ENCODE data around the gene CDADC1. TPM values are rescaled to one million over a fixed set of nuclear protein-coding genes. Genes with fewer than 3 reads are reported as not detected.

Gene CDADC1
- polyA plus RNA-seq, 1 donor from 2014 or later = 11.6 TPM

- Histone ChIP-seq H3K9me3 (ENCODE audit: low read length) (no peaks in the 10 kb centered on the region), H3F3A (ENCODE audit: insufficient read depth, low read length, poor library complexity, severe bottlenecking) (no peaks in the 10 kb centered on the region), H3K4me2 (ENCODE audit: low read length) (no peak overlapping the region), H3K9me2 (ENCODE audit: insufficient read depth, low read length) (no peaks in the 10 kb centered on the region), H3K4me3 (ENCODE audit: low read length) (no peak overlapping the region), H3K27me3 (ENCODE audit: insufficient read depth, low read depth, low read length) (no peaks in the 10 kb centered on the region), H3K36me3 (ENCODE audit: insufficient read depth, low read length) (peaks cover 4% of the 10 kb centered on the region), H3K79me2 (replicated peaks; ENCODE audit: insufficient read depth, low read length) (no peaks in the 10 kb centered on the region), H3K9ac (ENCODE audit: low read length) (no peak overlapping the region), H4K20me1 (ENCODE audit: insufficient read depth) (no peaks in the 10 kb centered on the region), H3K27ac (ENCODE audit: low read length) (no peak overlapping the region), H2AFZ (ENCODE audit: low read depth, low read length) (no peak overlapping the region)
- no peak for TF ChIP-seq EP300 (conservative IDR thresholded peaks at IDR 0.05; ENCODE audit: poor library complexity, severe bottlenecking)
- TF ChIP-seq MXI1 (conservative IDR thresholded peaks at IDR 0.05; ENCODE audit: poor library complexity, severe bottlenecking) = no peak
- TF ChIP-seq, protein P1, sequence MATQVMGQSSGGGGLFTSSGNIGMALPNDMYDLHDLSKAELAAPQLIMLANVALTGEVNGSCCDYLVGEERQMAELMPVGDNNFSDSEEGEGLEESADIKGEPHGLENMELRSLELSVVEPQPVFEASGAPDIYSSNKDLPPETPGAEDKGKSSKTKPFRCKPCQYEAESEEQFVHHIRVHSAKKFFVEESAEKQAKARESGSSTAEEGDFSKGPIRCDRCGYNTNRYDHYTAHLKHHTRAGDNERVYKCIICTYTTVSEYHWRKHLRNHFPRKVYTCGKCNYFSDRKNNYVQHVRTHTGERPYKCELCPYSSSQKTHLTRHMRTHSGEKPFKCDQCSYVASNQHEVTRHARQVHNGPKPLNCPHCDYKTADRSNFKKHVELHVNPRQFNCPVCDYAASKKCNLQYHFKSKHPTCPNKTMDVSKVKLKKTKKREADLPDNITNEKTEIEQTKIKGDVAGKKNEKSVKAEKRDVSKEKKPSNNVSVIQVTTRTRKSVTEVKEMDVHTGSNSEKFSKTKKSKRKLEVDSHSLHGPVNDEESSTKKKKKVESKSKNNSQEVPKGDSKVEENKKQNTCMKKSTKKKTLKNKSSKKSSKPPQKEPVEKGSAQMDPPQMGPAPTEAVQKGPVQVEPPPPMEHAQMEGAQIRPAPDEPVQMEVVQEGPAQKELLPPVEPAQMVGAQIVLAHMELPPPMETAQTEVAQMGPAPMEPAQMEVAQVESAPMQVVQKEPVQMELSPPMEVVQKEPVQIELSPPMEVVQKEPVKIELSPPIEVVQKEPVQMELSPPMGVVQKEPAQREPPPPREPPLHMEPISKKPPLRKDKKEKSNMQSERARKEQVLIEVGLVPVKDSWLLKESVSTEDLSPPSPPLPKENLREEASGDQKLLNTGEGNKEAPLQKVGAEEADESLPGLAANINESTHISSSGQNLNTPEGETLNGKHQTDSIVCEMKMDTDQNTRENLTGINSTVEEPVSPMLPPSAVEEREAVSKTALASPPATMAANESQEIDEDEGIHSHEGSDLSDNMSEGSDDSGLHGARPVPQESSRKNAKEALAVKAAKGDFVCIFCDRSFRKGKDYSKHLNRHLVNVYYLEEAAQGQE (IDR thresholded peaks at IDR 0.05; ENCODE audit: borderline replicate concordance) = no peak
- TF ChIP-seq RAD21 (conservative IDR thresholded peaks at IDR 0.05) = no peak
Measured at GRCh38 chr13:49314344-49314882, 66.7 kb downstream of the CDADC1 start.

DNA sequence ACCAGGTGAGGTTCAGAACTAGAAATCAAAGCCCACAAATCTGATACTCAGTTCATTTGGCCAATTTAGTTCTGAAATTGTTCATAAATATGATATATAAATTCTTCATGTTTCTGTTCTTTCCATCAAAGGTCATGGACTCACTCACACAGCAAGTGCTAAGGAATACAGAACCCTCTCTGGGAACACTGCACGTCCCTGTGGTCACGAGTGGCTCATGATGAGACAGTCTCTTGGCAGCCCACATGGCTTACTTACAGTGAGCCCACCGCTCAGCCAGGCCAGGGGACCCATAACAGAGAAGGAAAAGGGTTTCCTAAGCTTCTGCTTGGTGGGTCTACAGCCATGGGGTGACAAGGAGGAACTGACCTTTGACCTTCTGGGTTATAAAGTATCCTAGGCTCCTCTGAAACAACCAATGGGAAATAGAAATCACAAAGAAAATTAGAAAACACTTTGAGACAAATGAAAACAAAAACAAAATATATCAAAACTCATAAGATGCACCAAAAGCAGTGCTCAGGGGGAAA is 67.4 kb downstream of the CDADC1 start:
- Histone ChIP-seq H3F3A (ENCODE audit: insufficient read depth, low read length, poor library complexity, severe bottlenecking) (no peaks in the 10 kb centered on the region), H3K27ac (ENCODE audit: low read length) (no peak overlapping the region), H3K36me3 (ENCODE audit: insufficient read depth, low read length) (peaks cover 4% of the 10 kb centered on the region), H3K4me2 (ENCODE audit: low read length) (no peak overlapping the region), H3K9me2 (ENCODE audit: insufficient read depth, low read length) (no peaks in the 10 kb centered on the region), H4K20me1 (ENCODE audit: insufficient read depth) (no peaks in the 10 kb centered on the region), H3K79me2 (replicated peaks; ENCODE audit: insufficient read depth, low read length) (no peaks in the 10 kb centered on the region), H2AFZ (ENCODE audit: low read depth, low read length) (no peak overlapping the region), H3K4me3 (ENCODE audit: low read length) (no peak overlapping the region), H3K27me3 (ENCODE audit: insufficient read depth, low read depth, low read length) (no peaks in the 10 kb centered on the region), H3K9ac (ENCODE audit: low read length) (no peak overlapping the region), H3K9me3 (ENCODE audit: low read length) (no peaks in the 10 kb centered on the region)
- TF ChIP-seq, protein P1 (IDR thresholded peaks at IDR 0.05; ENCODE audit: borderline replicate concordance) = no peak
- TF ChIP-seq EP300 (conservative IDR thresholded peaks at IDR 0.05; ENCODE audit: poor library complexity, severe bottlenecking) (no peak), SMC3 (conservative IDR thresholded peaks at IDR 0.05; ENCODE audit: poor library complexity) (no peak), EZH2 (IDR thresholded peaks at IDR 0.05; ENCODE audit: borderline replicate concordance, insufficient read depth, low read length, poor library complexity, severe bottlenecking) (no peak), TAF1 (IDR thresholded peaks at IDR 0.05; ENCODE audit: low read depth) (no peak), POLR2AphosphoS5 (IDR thresholded peaks at IDR 0.05) (no peak)

Measured in neural cell (in vitro differentiated cells).